Measurements from ENCODE around the gene GPX2. TPM values are rescaled to one million over a fixed set of nuclear protein-coding genes. Genes with fewer than 3 reads are reported as not detected.

GPX2 gene
- total RNA-seq, 2 donors from 2014 or later, result 2.6 to 3.7 TPM

DNA sequence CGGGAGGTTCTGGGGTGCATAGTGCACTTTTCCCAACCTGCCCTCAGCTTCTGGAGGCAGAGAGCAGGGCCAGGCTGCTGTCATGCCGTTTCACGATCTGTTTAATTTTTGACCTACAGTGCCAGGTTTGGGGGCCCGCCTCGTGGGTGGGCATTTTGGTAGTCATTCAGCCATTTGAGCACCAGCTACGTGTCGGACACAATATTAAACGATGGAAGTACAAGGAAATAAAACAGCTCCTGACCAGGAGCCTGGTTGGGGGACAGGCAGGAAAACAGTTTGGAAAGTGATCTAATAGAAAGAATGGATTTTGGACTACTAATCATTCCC lies 44.9 kb upstream of the GPX2 start:
- Histone ChIP-seq H3K27me3 (ENCODE audit: control insufficient read depth, insufficient read depth, low read length, poor library complexity, severe bottlenecking) (peaks cover 20% of the 10 kb centered on the region), H3K9me3 (ENCODE audit: control insufficient read depth, low read length) (no peaks in the 10 kb centered on the region), H3K4me1 (ENCODE audit: control insufficient read depth, insufficient read depth, low read length) (no peaks in the 10 kb centered on the region), H3K4me3 (ENCODE audit: low read length) (peak overlapping the region; percentile 96), H3K36me3 (ENCODE audit: control insufficient read depth, insufficient read depth, low read length) (no peaks in the 10 kb centered on the region), H3K9ac (ENCODE audit: extremely low read depth, low read length, poor library complexity, severe bottlenecking) (peak overlapping the region; percentile 71), H3K27ac (ENCODE audit: low read depth, low read length) (no peak overlapping the region)
- Mint-ChIP-seq H3K9me3 (no peaks in the 10 kb centered on the region), H3K27me3 (ENCODE audit: insufficient read depth) (peaks cover 26% of the 10 kb centered on the region), H3K4me1 (peaks cover 10% of the 10 kb centered on the region), H3K36me3 (ENCODE audit: low read depth) (no peaks in the 10 kb centered on the region), H3K4me3 (peak overlapping the region; percentile 82), H3K27ac (peak overlapping the region; percentile 96)
- DNase-seq, result no peak
- 0 to 5% methylated on average over 7 to 8 of the region's 8 CpGs for WGBS, 2 experiments (ENCODE audit: insufficient coverage in 1 of 2, insufficient read length in 1 of 2)
- TF ChIP-seq, protein P1, sequence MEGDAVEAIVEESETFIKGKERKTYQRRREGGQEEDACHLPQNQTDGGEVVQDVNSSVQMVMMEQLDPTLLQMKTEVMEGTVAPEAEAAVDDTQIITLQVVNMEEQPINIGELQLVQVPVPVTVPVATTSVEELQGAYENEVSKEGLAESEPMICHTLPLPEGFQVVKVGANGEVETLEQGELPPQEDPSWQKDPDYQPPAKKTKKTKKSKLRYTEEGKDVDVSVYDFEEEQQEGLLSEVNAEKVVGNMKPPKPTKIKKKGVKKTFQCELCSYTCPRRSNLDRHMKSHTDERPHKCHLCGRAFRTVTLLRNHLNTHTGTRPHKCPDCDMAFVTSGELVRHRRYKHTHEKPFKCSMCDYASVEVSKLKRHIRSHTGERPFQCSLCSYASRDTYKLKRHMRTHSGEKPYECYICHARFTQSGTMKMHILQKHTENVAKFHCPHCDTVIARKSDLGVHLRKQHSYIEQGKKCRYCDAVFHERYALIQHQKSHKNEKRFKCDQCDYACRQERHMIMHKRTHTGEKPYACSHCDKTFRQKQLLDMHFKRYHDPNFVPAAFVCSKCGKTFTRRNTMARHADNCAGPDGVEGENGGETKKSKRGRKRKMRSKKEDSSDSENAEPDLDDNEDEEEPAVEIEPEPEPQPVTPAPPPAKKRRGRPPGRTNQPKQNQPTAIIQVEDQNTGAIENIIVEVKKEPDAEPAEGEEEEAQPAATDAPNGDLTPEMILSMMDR (conservative IDR thresholded peaks at IDR 0.05), result no peak

DNA sequence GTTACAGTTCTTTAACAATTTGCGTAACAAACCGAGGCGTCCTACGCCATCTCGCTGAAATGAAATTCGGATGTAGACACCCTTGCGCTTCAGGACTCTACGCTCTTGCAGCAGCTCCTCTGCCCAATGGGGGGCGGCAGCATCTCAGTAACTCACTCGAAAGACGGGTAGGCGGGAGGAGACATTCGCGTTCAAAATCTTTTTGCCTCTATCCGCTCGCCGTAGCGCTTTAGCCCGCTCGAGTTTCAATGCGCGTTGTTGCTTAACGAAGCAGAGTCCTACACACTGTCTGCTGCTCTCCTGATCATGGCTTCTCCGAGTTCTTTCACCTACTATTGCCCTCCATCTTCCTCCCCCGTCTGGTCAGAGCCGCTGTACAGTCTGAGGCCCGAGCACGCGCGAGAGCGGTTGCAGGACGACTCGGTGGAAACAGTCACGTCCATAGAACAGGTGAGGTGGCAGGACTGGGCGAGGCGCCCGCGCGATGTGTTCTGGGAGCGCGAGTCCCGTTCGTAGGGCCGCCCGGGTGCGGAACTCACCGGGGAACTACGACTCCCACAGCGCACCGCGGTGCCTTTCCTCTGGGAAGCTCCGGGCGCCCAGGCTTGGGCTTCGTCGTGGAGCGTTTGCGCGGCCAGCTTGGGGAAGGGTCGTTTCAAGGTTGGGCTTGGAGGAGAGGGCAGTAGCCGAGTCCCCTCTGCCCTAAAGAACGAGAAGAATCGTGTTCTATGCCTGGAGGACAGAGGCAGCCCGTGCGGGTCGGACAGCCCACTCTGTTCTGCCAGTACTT lies 44.3 kb upstream of the GPX2 start, which contains the start of gene FNTB:
Gene FNTB, plus strand, starts transcription at position 248 of the 790 bp plus-strand sequence. Its CDS starts 59 bp downstream, at position 307.
- TF ChIP-seq, protein P1 (conservative IDR thresholded peaks at IDR 0.05), result peak; percentile 78
- Histone ChIP-seq H3K4me1 (ENCODE audit: control insufficient read depth, insufficient read depth, low read length) (no peaks in the 10 kb centered on the region), H3K27ac (ENCODE audit: low read depth, low read length) (no peak within 1 kb of the TSS), H3K4me3 (ENCODE audit: low read length) (peak within 1 kb of the TSS; percentile 96), H3K36me3 (ENCODE audit: control insufficient read depth, insufficient read depth, low read length) (no peaks in the 10 kb centered on the region), H3K9ac (ENCODE audit: extremely low read depth, low read length, poor library complexity, severe bottlenecking) (peak within 1 kb of the TSS; percentile 71), H3K9me3 (ENCODE audit: control insufficient read depth, low read length) (no peaks in the 10 kb centered on the region), H3K27me3 (ENCODE audit: control insufficient read depth, insufficient read depth, low read length, poor library complexity, severe bottlenecking) (peaks cover 20% of the 10 kb centered on the region)
- 1% methylated on average over 45 to 65 of the region's 65 CpGs for WGBS, 2 experiments (ENCODE audit: insufficient coverage in 1 of 2, insufficient read length in 1 of 2)
- DNase-seq, result peak; percentile 98
- peaks cover 26% of the 10 kb centered on the region for H3K27me3 Mint-ChIP-seq (ENCODE audit: insufficient read depth)
- H3K27ac Mint-ChIP-seq, result peak within 1 kb of the TSS; percentile 96
- no peaks in the 10 kb centered on the region for H3K9me3 Mint-ChIP-seq
- H3K4me1 Mint-ChIP-seq, result peaks cover 10% of the 10 kb centered on the region
- no peaks in the 10 kb centered on the region for H3K36me3 Mint-ChIP-seq (ENCODE audit: low read depth)
- H3K4me3 Mint-ChIP-seq, result peak within 1 kb of the TSS; percentile 82

DNA sequence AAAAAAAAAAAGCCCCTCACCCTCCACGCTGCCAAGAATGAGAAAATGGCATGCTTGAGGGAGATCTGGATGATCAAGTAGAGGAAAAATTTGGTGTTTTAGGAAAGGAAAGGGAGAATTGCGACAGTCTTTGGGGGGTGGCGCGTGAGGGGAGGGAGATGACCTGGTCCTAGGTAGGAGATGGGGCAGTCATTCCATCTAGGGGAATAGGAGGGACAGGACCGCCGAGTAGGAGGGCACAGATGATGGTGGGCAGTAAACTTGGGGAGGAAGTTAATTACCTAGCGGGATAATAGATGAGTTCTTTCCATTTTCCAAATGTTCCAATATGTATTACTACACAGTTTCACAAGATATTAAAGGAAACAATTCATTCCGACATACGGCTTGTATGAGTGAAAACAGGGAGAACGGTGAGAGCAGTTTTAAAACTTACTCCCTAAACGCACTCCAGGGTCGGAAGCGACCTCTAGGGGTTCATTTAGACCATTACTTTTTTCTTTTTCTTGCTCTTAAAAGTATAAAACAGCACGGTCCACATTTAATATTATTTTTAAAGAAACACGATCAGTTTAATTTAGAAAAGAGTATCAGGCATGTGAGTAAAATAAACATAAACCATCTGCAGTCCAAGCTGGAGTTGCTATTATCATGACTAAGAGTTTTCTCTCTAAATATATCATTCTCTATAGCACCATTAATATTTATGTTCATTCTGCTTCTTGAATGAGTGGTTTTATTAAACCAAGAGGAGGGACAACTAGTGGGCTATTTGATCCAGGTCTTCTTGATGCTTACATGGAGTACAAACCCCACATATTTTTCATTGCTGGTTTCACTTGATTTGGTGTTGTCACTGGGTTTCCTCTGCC lies 41.1 kb upstream of the GPX2 start:
- Histone ChIP-seq H3K27me3 (ENCODE audit: control insufficient read depth, insufficient read depth, low read length, poor library complexity, severe bottlenecking) (peaks cover 20% of the 10 kb centered on the region), H3K4me1 (ENCODE audit: control insufficient read depth, insufficient read depth, low read length) (no peaks in the 10 kb centered on the region), H3K36me3 (ENCODE audit: control insufficient read depth, insufficient read depth, low read length) (no peaks in the 10 kb centered on the region), H3K4me3 (ENCODE audit: low read length) (no peak overlapping the region), H3K9ac (ENCODE audit: extremely low read depth, low read length, poor library complexity, severe bottlenecking) (no peak overlapping the region), H3K27ac (ENCODE audit: low read depth, low read length) (no peak overlapping the region), H3K9me3 (ENCODE audit: control insufficient read depth, low read length) (no peaks in the 10 kb centered on the region)
- 14 to 30% methylated on average over 7 to 12 of the region's 15 CpGs for WGBS, 2 experiments (ENCODE audit: insufficient coverage in 1 of 2, insufficient read length in 1 of 2)
- DNase-seq, result no peak
- Mint-ChIP-seq H3K9me3 (no peaks in the 10 kb centered on the region), H3K27me3 (ENCODE audit: insufficient read depth) (peaks cover 26% of the 10 kb centered on the region), H3K4me3 (peak overlapping the region; percentile 43), H3K27ac (no peak overlapping the region), H3K4me1 (peaks cover 22% of the 10 kb centered on the region), H3K36me3 (ENCODE audit: low read depth) (no peaks in the 10 kb centered on the region)
- TF ChIP-seq, protein P1 (conservative IDR thresholded peaks at IDR 0.05), result peak; percentile 86

All from endodermal cell (in vitro differentiated cells).